Right ventricle myocardium superior (tissue), 1 donor: ENCODE data around the gene FOXA3. TPM values are rescaled to one million over a fixed set of nuclear protein-coding genes. Genes with fewer than 3 reads are reported as not detected.

ENCODE experiments used
- ATAC-seq: fragments of 200-7000 bp; cut with Tn5 transposase; one replicate; pipeline ENCODE4 v1.9.1; 2020; ENCODE audit warnings: mild to moderate bottlenecking; ENCODE audit not compliant: poor library complexity
- DNase-seq: peaks from one replicate; pipeline ENCODE4 v3.0.0-alpha.2; 2020
- intact Hi-C: fragments of 100-400 bp; cut with DNase I; formaldehyde crosslinking; loops from one replicate; pipeline ENCODE4 v1.11.2; 2022
- long read RNA-seq: library from polyadenylated mRNA; unstranded; transcript quantifications from one replicate; pipeline ENCODE4 v2.0.0, GENCODE V29; 2021
- total RNA-seq: library from RNA; stranded (reverse); fragmentation: NEBNext Ultra II Directional; extraction: Animal tissue kit (Norgen Biotek cat#: 25700); gene quantifications from one replicate; pipeline ENCODE4 v1.2.1, GENCODE V29; 2021
- donor health status: DM: no; HTN: yes; CAD: no; lungs with severe emphysema.

FOXA3 gene
- not detected for total RNA-seq
- long read RNA-seq, result 0 reads

DNA sequence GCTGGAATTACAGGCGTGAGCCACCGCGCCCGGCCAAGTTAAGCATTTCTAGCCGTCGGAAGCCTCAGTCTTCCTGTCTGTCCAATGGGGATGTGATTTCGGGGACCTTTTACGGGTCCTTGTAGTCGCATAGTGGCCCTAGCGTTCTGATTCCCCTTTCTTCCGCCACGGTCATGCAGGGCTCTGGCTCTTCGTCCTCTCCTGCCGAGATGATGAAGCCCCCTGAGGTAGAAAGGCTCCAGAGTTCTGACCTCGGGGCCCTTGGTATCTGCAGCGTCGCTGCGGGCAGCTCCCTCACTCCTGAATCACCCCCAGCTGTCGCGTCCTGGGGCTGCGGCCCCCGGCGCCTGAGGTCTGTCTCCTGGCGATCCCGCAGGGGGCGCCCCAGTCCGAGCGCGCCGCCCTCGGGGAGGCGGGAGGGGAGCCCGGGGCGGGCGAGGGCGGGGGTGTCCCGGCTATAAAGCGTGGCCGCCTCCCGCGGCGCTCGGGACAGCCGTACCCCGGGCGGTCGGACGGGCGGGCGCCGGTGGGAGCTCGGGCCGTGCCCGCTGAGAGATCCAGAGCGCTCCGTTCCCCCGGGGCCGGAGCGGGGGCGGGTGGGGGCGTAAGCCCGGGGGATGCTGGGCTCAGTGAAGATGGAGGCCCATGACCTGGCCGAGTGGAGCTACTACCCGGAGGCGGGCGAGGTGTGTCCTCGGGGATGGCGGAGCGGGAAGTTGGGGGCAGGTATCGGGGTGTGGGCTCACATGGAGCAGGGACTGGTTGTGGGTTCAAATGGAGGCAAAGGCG is at the start of gene FOXA3:
TSS of gene FOXA3 (plus strand) at position 487 of the 789 bp plus-strand sequence. CDS start at position 618, 131 bp downstream.
- DNase-seq, result peak; percentile 49
- intact Hi-C loops, result no loop called here

GRCh38 chr19:45814851-45815480 is 49.2 kb upstream of the FOXA3 start, which contains the start of gene RSPH6A:
Gene RSPH6A, minus strand, starts transcription at chr19:45815308. Its CDS starts 132 bp downstream, at chr19:45815176.
- DNase-seq, result no peak
- ATAC-seq, result no peak
- intact Hi-C loops, result no loop called here

More for the DNA sequence above, at the start of gene FOXA3:
- ATAC-seq, result peak; percentile 48

DNA sequence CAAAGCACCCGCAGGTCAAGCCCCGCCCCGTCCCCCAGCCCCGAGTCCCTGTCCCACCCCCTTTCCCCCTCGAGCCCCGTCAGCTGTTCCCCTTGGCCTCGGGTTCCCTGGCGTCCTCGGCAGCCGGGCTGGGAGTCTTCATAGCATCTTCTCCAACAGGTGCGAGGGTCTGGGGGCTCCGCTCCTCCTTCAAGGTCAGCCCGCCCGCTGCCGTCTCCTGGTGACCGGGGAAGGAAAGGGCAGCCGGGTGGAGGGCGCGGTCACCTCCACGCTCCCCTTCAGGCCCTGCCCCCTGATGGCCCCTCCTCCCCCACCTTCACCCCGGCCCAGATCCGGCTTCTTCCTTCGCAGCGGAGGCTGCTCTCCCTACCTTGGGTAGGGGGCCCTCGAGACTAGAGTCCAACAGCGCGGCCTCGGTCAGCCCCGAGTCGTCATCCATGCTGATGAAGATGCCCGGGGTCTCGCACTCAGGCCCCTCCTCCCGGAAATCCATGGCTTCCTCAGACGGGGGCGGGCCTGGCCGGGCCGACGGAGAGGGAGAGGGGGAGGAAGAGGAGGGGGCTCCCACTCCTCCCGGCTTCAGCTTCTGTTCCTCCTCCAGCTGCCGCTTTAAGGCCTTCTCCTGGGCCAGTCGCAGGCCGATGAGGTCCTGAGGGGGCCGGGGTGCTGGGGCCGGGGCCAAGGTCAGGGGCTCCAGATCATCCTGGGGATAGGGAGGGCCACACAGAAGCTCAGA is 48.5 kb upstream of the FOXA3 start:
- peak; percentile 18 for ATAC-seq
- intact Hi-C loops, result no loop called here
- DNase-seq, result no peak

DNA sequence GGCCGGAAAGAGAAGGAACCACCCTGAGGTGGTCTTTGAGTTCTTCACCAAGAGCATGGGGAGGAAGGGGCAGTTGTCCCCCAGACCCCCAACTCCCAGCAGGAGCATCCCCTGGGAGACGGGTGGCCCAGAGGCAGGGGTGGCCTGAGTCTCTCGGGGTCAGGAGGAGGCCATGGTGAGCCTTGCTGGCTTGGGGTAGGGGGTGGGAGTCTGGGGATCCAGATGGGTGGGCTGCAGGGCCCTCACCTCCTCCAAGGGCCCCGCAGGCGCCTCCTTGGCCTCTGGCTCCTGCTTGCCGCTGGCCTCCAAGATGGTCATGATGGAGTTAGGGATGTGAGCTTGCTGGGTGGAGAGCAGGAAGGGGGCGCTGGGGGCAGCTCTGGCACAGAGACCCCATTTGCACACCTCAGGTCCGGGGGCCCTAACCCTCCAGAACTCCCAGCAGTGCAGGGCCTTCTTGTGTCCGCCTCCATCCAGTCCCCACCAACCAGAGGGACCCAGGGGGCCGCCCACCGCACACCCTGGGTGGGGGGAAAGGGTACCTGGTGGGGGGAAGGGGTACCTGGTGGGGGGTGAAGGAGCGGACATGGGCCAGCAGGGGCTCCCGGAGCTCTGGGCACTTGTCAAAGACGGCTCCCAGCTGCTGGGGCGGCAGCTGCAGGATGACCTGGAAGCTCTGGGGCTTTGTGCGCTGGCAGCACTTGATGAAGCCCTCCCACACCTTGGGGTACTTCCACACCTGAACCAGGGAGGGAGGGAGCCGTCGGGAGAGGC is 47.7 kb upstream of the FOXA3 start:
- ATAC-seq (peak; percentile 2), DNase-seq (no peak)
- intact Hi-C loops, result no loop called here

DNA sequence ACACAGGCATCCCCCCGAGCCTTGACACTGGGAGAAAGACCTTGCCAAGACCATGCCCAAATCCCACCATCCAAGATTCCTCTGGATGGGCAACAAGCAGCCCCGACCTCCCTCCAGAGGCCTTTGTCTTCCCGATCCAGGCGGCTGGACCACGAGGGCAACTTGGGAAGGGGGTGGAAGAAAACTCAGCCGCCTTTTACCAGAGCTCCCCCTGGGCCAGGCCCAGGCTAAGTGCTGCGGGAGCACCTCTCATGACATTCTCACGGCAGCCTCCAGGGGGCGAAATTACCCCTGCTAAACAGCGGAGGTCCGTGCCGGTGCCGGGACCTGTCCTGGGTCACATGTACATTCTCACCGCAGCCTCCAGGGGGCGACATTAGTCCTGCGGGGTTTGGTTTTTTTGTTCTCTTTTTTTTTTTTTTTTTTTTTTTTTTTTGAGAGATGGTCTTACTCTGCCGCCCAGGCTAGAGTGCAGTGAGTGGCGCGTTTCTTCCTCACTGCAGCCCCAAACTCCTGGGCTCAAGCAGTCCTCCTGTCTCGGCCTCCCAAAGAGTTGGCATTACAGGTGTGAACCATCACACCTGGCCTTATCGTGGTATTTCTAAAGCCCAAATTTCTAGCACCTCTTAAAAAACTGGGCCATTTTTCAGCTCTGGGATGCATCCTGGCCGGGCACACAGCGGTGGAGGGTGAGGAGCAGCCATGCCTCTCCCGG is 47.0 kb upstream of the FOXA3 start:
- intact Hi-C loops, result no loop called here
- ATAC-seq, result peak; percentile 90
- peak; percentile 96 for DNase-seq

GRCh38 chr19:45817725-45818301 is 46.3 kb upstream of the FOXA3 start:
- DNase-seq (no peak), ATAC-seq (peak; percentile 25)
- intact Hi-C loops, result no loop called here

DNA sequence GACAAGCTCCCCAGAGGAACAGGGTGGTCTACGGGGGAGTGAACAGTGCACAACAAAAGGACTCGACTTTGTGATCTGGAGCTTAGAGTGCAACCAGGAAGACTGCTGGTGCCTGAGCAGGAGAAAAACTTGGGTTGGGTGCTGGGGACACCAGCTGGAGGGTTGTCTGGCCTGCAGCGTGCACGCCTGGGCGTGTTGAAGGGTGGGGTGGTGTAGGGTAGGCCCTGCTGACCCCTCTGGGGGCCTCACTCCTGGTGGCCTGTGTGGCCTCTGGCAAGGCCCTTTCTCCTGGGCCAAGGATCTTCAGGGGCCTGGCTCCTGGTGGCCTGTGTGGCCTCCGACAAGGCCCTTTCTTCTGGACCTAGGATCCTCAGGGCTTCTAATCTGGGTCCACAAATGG is 44.4 kb upstream of the FOXA3 start:
- no peak for DNase-seq
- ATAC-seq, result no peak
- intact Hi-C loops, result no loop called here

DNA sequence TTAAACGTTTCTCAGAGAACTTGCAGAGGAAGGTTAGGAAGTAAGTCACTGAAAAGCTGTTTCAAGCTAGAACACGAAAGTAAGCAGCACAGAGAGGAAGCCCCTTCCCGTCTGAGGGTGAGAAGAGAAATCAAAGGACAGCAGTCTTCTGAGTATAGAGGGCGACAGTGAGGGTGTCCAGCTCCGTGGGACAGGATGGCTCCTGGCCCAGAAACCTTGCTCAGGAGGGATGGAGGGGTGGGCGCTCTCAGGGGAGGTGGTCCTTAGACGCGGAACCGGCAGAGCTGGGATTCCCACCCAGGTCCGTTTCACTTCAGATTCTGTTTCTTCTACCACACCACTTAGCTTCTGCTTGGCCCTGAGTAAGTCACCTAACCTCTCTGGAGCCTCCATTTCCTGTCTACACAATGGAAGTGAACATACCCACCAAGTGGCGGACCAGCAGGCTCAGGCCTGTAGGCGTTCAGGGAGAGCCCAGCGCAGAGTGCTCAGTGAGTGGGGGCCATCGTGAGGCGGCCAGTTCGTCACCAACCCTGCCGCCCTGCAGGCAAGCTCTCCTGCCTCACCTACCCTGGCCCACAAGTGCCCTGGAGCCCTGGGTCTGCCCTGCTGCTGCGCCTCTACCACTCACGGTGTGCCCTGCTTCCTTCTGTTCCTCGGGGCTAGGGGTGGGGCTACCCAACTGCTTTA is 43.6 kb upstream of the FOXA3 start:
- DNase-seq (no peak), ATAC-seq (no peak)
- intact Hi-C loops, result no loop called here

- DNase-seq (no peak), ATAC-seq (no peak)
- intact Hi-C loops, result no loop called here
These were observed 43.0 kb upstream of the FOXA3 start for GRCh38 chr19:45821103-45821521.

GRCh38 chr19:45821570-45821969 is 42.6 kb upstream of the FOXA3 start:
- intact Hi-C loops, result no loop called here
- DNase-seq (no peak), ATAC-seq (no peak)

GRCh38 chr19:45822716-45823115 is 41.4 kb upstream of the FOXA3 start:
- DNase-seq (no peak), ATAC-seq (no peak)
- intact Hi-C loops, result no loop called here

GRCh38 chr19:45823182-45823581 is 40.9 kb upstream of the FOXA3 start:
- ATAC-seq, result no peak
- no peak for DNase-seq
- intact Hi-C loops, result no loop called here

DNA sequence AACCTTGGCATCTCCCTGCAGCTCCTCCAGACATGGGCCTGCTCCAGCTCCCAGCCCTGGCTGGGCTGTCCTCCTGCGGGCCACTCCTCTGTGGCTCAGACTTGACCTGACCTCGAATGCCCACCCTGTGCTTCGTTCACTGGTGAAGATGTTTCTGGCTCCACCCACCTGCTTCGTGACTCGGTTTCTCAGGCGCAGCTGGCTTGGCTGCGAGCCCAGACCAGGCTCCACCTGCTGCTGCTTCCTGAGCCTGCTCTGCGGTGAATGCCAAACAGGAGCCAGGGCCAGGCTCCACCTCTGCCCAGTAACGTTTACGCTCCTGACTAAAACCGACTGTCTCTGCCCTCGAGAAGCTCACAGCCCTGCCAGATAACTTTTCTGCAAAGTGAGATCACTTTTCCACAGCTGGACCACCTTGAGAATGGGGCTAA is 40.1 kb upstream of the FOXA3 start:
- DNase-seq (no peak), ATAC-seq (no peak)
- intact Hi-C loops, result no loop called here

- DNase-seq (no peak), ATAC-seq (no peak)
- intact Hi-C loops, result no loop called here
These were observed 39.4 kb upstream of the FOXA3 start for GRCh38 chr19:45824531-45825262.

DNA sequence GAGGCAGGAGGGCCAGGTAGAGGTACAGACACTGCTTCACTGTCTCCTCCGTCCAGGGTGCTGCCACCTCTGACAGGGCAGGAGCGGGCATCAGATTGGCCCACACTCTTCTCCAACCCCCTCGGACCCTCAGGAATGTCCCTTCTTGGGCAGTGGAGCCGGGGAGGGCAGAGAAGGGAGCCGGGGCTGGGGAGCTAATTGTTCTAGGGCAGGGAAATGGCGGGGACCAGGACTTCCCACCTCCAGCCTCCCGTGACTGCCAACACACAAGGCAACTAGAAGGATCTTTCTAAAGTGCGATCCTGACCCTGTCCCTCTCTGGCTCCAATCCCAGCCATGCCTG is 38.9 kb upstream of the FOXA3 start:
- no peak for ATAC-seq
- intact Hi-C loops, result no loop called here
- no peak for DNase-seq

GRCh38 chr19:45825917-45826893 is 37.9 kb upstream of the FOXA3 start:
- ATAC-seq (no peak), DNase-seq (no peak)
- intact Hi-C loops, result no loop called here
